Measurements from ENCODE around the gene TET2.
A peak's percentile ranks its signal among the peaks of the same experiment; 100 is the strongest.

The TET2 gene

DNA sequence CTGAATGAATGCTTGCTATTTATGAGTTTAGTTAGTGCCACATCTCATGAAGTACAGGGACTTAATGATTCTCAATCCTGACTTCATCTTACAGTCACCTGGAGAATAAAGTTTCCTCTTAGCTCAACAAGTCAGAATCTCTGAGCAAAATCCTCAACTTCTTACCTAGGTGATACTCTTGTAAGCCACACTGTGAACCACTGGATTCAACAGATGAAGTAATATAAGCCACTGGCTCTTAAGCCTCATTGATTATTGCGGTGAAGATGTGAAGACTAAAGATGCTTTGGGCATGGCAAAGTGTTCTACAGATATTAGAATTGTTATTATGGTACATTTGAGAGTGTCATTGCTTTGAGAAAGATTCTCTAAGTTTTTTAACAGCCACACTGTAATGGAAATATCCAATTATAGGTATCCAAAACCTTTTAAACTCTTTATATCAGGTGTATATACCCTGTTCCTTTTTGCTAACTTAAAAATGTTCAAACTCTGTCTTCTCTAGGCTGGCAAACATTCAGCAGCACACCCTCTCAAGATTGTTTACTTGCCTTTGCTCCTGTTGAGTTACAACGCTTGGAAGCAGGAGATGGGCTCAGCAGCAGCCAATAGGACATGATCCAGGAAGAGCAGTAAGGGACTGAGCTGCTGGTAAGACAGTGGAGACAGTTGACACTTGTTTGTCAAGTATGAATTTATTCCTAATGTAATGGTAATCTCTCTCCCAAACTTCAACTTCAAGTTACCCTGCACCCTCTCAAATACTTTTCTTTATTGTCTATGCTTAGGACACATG lies 43.4 kb downstream of the TET2 start:
- DNase-seq = no peak

DNA sequence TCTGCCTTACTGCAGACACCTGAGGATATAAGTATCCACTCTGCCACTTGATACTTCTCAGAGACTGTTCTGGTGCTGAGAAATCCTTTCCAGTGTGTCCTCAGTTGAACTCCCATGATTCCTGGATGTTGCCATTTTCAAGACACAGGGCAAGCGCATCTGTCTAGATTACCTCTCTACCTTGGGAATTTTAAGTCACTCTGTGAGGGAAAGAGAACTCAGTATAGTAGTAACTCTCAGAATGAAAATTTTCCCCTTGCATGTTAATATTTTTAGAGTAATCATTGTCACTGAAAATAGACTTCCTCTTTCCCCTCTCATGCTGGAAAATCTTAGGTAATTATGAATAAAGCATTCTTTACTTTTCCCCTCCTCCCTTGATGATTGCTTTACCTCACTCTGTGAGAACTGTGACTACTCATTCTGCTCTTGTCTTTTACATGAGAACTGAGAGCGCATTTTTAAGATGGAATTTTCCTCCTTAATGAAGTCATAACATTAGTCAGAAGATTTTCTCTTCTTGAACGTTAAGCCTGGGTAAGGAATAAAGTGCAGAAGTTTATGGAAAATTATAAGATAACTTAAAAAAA lies 45.0 kb downstream of the TET2 start:
- peak; percentile 22 for DNase-seq

GRCh38 chr4:105192474-105192873 lies 45.8 kb downstream of the TET2 start:
- DNase-seq = no peak

DNA sequence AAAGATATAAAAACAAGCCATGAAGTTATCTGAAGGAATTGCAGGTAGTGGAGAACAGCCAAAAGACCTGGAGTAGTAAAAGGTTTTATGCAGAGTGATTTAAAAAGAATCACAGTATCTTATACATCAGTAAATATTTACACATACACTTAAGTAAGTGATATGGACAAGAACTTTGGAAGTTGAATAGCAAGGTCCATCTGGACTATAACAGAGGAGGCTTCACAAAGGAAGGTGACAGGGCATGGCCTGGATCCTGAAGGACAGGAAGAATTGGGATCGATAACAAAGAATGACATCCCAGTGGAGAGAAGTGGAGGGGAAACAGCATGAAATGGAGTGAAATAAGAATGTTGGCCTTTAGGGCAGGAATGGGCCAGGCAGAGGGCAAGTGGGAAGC lies 46.2 kb downstream of the TET2 start:
- no peak for DNase-seq

GRCh38 chr4:105193536-105193935 lies 46.9 kb downstream of the TET2 start:
- DNase-seq = no peak

DNA sequence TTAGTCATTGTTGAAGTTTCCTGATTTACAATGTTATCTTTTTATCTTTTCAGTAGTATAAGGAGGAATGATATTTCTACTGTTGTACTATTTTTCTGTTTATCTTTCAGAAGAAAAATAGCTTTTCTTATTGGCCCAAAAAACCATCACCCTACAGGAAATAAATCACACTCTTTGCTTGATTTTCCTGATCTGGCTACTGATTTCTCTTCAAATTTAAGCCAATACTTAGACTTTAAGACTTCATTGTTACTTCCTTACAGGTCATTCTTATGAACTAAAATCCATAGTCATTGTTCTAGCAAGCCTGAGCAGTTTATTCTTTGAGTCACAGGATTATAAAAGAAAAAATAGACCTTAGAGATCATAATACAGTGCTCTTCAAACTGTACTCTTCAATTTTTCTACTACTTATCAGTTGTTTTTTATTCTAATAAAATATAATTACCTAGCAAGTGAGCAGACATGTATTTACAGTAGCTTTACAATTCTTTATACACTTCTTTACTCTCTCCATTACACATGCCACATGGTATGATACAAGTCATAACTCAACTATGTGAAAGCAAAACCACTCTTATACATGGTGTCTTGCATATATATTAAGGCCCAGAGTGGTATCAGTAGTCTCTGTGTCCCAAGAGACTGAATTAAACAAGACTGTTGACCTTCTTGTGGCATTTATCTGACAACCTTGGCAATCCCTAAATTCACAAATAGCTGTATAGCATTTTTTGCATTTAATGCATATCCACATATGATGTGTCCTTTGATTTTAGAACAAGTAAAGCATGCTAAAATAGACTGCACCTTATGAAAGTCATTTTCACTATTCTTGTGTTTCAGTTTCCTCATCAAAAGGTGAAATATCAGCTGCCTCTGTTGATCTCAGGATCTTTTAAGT lies 47.9 kb downstream of the TET2 start:
- DNase-seq = no peak

DNA sequence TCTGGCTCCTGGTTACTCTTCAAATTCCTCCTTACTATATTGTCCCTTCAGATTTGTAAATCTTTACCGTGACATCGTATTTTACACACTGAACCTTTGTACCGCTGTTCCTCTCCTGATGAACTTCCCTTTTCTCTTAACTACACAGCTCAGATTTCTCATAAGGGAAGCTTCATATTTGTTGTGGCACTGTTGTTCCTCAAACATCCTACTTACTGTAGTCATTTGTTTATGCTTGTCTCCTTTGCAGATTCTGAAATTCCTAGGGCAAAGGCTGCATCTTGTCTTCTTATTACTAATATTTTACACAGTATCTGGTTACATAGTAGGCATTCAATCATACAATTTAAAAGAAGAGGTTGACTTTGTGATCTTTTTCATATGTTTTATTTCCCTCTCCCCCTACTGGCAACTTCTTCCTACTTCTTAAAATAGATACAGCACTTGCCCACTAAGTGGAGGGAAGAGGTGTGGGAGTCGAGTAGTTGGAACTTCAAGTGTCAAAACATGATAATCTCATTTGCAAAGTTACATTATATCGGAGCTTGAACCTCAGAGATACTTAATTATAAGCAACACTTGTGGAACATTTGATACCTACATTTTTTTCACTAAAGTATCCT lies 50.0 kb downstream of the TET2 start:
- no peak for DNase-seq

DNA sequence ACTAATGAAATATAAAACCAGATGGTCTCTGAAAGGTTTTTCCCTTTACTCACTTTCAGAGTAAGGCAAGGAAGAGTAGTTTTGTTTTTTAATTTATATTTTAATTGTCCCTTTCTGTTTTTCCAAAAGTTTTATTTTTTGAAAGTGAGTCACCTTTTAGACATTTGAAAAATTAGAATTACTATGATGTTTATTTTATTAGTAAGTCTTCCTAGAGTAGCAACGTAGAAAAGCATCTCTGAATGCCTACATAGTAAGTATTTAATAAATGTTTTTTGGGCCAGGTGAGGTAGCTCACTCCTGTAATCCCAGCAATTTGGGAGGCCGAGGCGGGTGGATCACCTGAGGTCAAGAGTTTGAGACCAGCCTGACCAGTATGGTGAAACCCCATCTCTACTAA lies 51.1 kb downstream of the TET2 start:
- DNase-seq = no peak

DNA sequence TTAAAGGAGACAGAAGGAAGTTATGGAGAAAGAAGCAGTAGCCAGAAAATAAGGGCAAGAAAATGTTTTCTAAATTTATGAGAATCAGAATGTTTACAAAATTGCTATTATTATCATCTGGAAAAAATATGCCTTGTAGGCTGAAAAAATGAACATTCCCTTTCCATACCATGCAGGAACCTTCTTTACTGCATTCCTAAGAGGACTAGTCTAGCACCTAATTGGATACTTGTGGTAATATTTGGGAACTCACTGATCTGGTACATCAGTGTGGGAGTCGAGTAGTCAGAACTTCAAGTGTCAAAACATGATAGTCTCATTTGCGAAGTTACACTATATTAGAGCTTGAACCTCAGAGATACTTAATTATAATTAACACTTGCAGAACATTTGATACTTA lies 51.9 kb downstream of the TET2 start:
- DNase-seq = no peak

- DNase-seq = no peak
Observed at GRCh38 chr4:105206214-105206613, 59.5 kb downstream of the TET2 start.

DNA sequence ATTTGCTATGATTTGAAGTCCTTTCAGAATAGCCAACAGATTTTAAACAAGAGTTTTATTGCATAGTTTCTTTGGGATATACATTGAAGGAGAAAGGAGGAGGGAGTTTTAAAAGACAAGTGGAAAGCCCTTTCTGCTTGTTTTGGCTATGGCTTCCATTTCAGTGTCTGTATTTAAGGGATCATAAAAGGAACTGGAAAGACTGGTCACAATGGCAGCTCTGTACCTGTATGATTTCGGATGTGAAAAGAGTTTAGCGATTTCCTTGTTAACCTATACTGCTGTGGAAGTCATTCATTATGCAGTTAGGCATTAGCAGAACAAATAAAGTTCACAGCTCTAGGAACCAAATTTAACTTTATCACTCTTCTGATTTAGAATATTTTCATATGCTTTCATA lies 60.7 kb downstream of the TET2 start:
- DNase-seq = no peak

DNA sequence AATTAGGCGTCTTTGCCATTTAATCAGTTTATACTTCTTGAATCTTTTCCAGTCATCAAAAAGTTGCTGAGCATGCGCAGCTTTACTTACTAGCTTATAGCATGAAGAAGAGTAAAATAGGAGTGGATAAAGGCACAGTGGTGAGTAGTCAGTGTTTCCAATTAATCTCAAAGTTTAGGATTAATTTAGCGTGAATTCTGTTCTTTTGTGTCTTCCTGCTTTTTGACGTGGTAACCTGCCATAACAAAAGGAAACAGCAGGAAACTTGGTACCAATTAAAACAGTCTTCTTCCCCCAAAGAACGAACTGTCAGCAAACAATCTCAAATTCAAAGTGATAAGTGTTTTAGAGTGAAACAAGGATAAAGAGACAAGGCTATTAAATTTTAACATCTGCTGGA lies 61.9 kb downstream of the TET2 start:
- DNase-seq = no peak

DNA sequence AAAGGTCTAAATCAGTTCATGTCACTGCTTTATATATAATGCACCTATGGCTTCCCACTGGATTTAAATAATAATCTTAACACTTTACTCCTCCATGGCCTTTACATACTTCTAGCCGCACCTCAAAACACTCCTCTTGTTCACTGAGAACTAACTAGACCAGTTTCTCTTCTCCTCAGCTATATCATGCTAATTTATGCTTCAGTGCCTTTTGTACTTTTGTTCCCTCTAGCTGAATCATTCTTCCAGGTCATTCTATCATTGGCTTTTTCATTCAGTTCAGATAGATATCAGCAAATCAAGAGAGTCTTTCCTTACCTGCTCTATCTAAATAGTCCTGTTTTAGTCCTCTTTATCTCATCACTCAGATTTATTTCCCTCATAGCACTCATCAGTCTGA lies 64.2 kb downstream of the TET2 start:
- no peak for DNase-seq

DNA sequence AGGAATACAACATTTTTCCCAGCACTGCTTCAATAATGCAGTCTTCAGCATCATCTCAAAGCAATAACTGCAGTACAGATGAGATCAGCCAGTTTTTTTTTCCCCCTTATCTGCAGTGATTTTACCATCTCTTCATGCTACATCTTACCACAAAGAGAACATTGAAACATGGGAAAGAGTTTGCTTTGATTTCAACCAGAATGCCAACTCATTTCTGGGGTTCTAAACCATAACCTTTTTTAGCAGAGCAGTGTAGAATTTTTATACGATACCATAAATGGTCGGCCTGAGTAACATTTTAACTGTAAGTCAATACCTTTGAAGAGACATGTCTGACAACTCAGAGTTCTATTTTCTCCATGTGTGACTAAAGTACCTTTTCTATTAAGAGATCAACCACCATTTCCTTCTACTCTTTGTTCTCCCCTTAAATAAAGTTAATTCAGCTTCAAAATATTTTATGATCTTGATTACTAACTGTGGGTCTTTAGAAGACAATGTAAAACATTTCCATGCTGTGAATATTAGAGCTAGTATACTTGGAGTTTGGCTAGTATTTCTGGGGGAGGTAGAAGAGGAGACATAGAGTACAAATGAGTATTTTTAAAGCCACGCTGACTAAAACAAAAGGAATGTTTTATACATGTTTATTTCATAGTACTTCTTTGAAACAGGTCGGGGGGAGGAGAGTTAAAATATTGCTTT lies 69.1 kb downstream of the TET2 start:
- DNase-seq = no peak

DNA sequence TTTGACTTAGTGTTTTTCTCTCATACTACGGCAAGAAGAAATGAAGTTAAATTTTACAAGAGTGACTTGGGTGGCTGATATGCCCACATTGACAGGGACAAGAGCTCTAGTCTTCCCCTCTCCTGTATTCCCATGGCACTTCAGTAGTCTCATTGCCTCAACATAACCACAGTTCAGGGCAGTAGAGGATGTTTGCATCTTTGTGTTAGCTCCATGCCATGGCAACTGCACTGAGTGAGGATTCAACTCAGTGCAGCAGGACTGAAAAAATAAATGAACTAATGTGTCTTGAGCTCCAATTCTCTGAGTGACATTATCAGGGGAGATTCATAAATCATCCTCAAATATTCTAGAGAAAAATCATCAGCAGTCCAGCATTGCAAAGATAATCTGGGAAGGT lies 78.8 kb downstream of the TET2 start:
- no peak for DNase-seq

GRCh38 chr4:105227054-105227453 lies 80.4 kb downstream of the TET2 start:
- DNase-seq = no peak

DNA sequence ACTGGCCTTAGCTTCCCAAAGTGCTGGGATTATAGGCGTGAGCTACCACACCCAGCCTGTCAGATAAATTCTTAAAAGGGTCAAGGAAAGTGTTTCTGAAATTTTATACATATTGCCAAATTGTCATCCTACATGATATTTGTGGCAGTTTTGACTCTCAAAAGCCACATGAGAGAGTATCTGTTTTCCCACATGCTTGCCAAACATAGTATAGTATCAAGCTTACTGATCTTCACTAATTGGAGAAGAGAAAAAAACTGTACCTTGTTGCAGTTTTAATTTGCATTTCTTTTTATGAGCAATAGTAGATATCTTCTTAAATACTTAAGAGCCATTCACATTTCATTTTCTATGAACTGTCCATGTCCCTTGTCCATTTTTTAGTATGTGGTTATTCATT lies 83.6 kb downstream of the TET2 start:
- no peak for DNase-seq

DNA sequence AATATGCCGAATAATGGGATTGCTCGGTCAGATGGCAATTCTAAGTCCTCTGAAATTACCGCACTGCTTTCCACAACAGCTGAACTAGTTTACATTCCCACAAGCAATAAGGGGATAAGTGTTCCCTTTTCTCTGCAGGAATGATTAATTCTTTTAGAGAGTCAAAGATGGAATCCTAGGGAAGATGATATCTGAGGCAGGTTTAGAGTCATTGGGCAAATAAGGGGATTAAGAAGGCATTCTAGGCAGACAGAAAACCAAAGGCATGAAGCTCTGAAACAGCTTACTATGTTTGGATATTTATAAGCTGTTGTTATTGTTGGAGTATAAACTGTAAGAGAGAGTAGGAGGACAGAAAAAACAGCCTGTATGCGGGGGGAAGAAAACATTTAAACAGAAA lies 85.7 kb downstream of the TET2 start:
- DNase-seq = no peak

- DNase-seq = no peak
Observed at GRCh38 chr4:105234582-105234981, 87.9 kb downstream of the TET2 start.

DNA sequence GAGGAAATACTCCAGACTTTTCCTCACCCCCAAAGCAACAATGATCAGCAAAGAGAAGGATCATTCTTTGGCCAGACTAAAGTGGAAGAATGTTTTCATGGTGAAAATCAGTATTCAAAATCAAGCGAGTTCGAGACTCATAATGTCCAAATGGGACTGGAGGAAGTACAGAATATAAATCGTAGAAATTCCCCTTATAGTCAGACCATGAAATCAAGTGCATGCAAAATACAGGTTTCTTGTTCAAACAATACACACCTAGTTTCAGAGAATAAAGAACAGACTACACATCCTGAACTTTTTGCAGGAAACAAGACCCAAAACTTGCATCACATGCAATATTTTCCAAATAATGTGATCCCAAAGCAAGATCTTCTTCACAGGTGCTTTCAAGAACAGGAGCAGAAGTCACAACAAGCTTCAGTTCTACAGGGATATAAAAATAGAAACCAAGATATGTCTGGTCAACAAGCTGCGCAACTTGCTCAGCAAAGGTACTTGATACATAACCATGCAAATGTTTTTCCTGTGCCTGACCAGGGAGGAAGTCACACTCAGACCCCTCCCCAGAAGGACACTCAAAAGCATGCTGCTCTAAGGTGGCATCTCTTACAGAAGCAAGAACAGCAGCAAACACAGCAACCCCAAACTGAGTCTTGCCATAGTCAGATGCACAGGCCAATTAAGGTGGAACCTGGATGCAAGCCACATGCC lies 89.7 kb downstream of the TET2 start:
- DNase-seq = no peak

DNA sequence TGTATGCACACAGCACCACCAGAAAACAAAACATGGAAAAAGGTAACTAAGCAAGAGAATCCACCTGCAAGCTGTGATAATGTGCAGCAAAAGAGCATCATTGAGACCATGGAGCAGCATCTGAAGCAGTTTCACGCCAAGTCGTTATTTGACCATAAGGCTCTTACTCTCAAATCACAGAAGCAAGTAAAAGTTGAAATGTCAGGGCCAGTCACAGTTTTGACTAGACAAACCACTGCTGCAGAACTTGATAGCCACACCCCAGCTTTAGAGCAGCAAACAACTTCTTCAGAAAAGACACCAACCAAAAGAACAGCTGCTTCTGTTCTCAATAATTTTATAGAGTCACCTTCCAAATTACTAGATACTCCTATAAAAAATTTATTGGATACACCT lies 90.2 kb downstream of the TET2 start:
- no peak for DNase-seq

DNA sequence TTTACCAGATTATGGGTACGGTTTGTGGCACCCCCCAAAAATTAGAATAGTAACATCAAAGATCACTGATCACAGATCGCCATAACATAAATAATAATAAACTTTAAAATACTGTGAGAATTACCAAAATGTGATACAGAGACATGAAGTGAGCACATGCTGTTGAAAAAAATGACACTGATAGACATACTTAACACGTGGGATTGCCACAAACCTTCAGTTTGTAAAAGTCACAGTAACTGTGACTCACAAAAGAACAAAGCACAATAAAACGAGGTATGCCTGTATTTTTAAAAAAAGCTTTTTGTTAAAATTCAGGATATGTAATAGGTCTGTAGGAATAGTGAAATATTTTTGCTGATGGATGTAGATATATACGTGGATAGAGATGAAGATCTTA lies 93.4 kb downstream of the TET2 start:
- no peak for DNase-seq
